Renal pelvis (tissue), 4 donors: ENCODE measurements around the gene MYO15B. TPM values are rescaled to one million over a fixed set of nuclear protein-coding genes. Genes with fewer than 3 reads are reported as not detected.

Experiments
- DNase-seq: peaks from one replicate; pipeline ENCODE4 v3.0.0-alpha.2; 2013
- polyA plus RNA-seq, 3 donors: library from polyadenylated mRNA; unstranded; fragments of 120-200 nt; gene quantifications; one replicate each; pipeline ENCODE4 v1.2.1, GENCODE V29; 2013; ENCODE audit not compliant: insufficient read length in 3 of 3

The MYO15B gene
- polyA plus RNA-seq, 3 donors = 130 to 193 (median 175) TPM

GRCh38 chr17:75596320-75597087 is 8.9 kb downstream of the MYO15B start:
- DNase-seq = no peak

DNA sequence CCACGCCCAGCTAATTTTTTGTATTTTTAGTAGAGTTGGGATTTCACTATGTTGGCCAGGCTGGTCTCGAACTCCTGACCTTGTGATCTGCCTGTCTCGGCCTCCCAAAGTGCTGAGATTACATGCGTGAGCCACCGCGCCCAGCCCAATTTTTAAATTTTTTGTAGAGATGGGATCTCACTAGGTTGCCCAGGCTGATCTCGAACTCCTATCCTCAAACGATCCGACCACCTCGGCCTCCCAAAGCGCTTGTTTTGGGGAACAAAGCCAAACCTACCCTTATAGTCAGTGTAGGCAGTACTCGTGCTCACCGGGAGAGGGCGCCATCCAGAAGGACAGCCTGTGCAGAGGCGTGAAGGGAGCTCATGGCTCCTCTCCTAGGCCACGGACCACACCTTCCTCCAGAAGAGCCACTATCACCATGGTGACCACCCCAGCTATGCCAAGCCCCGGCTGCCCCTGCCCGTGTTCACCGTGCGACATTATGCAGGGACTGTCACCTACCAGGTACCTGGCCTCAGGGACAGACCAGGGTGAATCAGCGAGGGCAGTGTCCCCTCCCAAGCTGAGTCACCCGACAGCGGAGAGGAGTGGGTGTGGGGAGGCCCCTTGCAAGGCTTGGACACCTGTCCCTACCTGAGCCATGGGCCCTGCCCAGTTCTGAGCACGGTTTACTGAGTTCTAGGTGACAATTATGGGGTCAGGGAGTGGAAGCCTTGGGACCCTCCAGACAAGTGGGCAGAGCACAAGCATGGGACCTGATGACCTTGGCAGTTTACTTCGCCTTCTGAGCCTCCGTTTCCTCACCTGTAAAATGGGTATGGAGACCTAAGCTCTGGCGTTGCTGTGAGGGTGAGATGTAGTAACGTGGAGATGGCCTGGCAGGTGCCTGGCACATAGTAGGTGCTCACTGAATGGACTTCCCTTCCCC is 13.7 kb downstream of the MYO15B start:
- DNase-seq = no peak

DNA sequence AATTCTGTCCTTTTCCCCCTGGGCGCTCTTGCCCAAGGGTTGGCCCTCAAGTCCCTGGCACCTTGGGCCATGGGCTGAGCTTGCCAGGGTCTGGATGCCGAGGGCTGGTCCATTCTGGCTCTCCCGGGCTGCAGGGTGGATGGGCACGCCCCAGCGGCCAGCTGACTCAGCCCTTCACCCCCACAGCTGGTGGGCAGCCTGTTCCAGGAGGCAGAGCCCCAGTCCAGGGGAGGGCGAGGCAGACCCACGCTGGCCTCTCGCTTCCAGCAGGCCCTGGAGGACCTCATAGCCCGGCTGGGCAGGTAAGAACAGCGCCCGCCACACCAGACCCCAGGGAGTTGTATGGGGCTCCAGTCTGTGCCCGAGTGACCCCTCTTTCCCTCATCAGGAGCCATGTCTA is 15.0 kb downstream of the MYO15B start:
- no peak for DNase-seq

DNA sequence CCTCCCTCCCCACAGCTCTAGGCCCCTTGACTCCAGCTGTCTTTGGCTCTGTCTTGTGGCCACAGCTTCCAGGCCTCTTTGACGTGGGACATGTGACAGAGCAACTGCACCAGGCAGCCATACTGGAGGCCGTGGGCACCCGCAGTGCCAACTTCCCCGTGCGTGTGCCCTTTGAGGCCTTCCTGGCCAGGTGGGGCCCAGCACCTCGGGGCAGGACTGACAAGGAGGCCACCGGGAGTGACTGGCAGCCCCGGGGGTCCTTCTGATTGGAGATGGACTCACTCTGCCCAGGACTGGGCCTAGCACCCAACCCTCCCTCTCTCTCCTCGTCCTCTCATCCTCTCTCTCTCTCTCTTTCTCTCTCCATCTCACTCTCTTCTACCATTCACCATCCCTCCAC is 15.5 kb downstream of the MYO15B start:
- DNase-seq = no peak

DNA sequence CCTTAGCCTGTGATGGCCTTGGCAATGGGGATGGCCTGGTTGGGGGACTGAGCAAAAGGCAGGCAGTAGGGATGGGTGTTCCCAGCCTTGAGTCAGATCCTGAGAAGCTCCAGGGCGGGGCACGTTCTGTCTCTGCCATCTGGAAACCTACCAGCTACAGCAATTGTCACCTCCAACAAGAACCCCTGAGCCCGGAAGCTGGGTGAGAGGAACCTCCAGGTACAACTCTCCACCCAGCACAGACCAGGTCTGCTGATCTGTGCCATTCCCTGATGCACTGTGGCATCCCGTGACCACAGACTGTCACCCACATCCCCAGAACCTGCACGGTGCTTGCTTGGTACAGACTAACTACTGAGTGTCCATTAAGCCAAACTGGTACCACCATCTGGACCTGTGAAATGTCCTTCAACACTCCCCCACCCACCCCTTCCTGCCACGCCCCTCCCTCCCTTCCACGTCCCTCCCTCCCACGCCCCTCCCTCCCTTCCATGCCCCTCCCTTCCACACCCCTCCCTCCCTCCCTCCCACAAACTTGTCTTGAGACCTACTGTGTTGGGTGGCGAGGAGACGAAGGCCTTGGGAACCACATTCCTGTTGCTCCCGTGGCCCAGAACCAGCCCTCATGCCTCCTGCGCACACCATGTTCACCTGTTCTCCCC is 16.6 kb downstream of the MYO15B start:
- DNase-seq = no peak

GRCh38 chr17:75605790-75606189 is 18.2 kb downstream of the MYO15B start:
- no peak for DNase-seq

DNA sequence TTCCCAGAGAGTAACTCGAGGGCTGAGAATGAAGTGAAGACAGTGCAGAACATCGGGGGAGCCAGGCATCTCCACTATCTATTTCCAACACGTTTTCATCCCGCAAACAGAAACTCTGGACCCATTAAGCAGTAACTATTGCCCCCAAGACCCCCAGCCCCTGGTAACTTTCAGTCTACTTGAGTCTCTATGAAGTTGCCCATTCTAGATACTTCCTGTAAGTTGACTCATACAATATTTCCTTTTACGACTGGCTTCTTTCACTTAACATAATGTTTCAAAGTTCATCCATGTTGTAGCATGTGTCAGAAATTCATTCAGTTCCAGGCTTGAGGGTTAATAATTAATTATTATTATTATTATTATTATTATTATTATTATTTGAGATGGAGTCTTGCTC is 19.5 kb downstream of the MYO15B start:
- no peak for DNase-seq

DNA sequence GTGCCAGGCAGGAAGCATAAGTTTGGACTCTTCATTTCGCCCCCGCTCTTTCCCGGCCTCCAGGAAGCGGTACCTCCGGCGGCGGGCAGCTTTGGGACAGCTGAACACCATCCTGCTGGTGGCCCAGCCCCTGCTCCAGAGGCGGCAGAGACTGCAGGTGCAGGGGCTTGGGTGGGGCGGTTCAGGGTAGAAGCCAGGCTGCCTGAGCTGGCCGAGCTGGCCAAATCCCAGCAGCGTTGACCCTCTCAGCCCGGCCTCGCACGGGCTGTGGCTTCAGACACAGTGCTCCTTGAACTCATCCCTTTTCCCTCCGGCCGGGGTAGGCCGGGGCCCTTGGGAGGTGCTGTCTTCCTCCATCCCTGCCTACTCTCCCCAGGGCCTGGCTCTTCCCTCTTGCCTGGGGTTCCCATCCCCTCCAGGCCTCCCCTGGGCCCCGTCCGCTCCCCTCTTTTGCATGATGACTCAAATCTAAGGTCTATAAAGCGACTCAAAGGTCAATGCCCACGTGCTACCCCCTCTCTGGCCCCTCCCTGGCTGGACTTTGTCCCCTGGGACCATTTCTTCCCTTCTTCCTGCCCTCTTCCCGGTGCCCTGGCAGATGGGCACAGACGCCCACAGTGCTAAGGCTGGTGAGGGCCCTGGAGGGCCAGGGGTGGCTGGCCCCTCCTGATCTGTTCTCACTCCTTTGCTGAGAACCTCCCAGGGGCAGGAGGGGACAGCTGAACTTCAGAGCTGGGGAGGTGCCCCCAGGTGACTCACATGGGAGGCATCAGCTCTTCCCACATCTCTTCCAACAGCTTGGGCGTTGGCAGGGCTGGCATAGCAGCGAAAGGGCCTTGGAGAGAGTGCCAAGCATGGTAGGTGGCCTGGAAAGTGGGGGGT is 22.7 kb downstream of the MYO15B start:
- no peak for DNase-seq

DNA sequence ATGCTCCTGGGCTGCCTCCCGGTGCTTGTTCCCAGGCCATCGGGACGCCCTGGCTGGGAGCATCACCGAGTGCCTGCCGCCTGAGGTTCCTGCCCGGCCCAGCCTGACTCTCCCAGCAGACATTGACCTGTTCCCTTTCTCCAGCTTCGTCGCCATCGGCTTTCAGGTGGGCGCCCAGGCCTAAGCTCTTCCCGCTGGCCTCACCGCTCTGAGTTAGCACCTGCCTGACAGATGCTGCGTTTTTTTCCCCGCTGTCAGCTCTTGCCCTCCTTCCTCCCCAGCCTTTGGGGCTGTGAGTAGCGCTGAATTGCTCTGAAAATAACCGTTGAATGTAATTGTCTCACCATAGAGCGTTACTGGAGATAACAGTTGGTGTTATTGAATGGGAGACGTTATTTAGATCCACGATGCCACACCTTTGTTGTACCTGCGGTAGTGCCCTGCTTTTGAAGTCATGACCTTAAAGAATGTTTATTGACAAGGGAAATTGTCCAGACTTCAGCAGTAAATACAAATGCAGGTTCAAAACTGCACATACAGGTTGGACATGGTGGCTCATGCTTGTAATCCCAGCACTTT is 24.3 kb downstream of the MYO15B start:
- no peak for DNase-seq

GRCh38 chr17:75612906-75613626 is 25.5 kb downstream of the MYO15B start:
- DNase-seq = no peak

GRCh38 chr17:75614006-75614405 is 26.4 kb downstream of the MYO15B start:
- no peak for DNase-seq

DNA sequence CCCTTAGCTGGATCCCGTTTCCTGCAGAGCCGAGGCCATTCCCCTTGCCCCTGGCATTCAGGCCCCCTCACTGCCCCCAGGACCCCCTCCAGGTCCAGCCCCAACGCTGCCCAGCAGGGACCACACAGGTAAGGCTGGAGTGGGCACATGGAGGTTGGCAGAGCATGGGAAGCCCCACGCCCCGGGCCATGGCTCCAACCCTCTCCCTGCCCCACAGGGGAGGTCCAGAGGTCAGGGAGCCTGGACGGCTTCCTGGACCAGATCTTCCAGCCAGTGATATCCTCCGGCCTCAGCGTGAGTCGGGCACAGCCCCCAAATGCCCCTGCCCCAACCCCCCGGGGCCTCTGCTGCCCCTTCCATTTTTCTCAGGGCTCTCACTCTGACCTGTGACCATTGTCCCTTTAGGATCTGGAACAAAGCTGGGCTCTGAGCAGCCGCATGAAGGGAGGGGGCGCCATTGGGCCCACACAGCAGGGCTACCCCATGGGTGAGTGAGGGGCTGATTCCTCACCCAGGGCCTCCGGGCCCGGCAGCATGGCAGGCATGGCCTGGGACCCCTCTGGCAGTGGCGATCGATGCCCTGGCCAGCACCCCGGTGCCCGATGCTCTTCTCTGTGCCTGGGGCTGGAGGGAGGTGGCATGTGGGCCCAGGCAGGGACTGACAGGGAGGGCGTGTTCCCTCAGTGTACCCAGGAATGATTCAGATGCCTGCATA is 27.1 kb downstream of the MYO15B start:
- no peak for DNase-seq

DNA sequence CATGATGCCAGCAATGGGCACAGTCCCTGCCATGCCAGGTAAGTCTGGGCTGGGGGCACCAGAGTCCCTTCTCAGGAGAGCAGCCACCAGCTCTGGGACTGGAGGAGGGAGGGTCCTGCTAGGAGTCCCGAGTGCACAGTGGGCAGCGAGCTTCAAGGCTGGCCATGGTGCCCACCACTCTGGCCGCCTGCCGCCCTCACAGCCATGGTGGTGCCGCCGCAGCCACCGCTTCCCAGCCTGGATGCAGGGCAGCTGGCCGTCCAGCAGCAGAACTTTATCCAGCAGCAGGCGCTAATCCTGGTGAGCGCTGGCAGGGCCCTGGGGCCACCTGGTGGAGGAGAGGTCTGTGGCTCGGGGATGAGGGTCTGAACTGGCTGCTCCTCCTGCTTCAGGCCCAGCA is 27.7 kb downstream of the MYO15B start:
- no peak for DNase-seq

DNA sequence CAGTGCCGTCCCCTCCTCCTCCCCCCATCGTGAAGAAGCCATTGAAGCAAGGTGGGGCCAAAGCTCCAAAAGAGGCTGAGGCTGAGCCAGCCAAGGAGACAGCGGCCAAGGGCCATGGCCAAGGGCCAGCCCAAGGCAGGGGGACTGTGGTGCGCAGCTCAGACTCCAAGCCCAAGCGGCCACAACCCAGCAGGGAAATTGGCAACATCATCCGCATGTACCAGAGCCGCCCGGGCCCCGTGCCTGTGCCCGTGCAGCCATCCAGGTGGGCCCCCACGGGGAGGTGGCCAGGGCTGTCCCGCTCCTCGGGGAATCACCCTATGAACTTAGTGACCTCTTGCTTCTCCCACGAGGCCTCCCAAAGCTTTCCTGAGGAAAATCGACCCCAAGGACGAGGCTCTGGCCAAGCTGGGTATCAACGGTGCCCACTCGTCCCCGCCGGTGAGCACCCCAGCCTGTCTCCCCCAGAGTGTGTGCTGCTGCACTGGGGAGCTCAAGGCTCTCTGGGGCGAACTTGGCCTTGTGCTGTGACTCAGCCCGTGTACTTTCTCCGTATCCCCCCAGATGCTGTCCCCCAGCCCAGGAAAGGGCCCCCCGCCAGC is 29.0 kb downstream of the MYO15B start:
- DNase-seq = no peak

DNA sequence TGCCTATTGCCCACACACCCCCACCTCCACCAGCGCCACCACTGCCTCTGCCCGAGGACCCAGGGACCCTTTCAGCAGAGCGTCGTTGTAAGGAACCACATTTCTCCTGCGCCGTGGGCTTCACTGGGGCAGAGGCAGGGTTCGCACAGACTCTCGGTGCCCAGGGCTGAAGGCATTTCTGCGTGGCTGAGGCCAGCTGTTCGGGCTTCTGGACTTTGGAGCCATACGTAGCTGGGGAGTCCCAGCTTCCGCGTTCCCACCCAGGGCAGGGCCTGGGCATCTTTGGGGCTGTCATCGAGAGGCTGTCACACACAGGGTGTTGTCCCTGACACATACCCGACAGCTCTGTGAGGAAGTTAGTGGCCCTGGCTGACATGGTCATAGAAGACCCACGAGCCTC is 29.6 kb downstream of the MYO15B start:
- no peak for DNase-seq

DNA sequence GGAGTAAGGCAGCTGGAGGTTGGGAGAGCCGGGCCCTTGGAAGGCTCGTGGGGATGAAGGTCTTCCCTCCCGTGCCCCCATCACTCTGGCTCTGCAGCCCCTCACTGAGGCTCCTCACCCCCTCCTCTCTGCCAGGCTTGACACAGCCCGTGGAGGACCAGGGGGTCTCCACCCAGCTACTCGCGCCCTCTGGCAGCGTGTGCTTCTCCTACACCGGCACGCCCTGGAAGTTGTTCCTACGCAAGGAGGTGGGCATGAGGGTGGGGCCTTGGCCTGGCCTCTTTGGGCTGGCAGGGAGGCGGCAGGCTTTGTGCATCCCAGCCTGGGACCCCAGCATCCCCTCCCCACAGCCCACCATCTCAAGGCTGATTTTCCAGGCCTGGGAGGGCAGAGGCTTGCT is 30.1 kb downstream of the MYO15B start:
- no peak for DNase-seq

GRCh38 chr17:75619506-75620431 is 32.2 kb downstream of the MYO15B start:
- DNase-seq = no peak

- DNase-seq = no peak
Observed at GRCh38 chr17:75621489-75621888, 33.9 kb downstream of the MYO15B start.
